ENCODE measurements around the gene AADAC.

The AADAC gene

DNA sequence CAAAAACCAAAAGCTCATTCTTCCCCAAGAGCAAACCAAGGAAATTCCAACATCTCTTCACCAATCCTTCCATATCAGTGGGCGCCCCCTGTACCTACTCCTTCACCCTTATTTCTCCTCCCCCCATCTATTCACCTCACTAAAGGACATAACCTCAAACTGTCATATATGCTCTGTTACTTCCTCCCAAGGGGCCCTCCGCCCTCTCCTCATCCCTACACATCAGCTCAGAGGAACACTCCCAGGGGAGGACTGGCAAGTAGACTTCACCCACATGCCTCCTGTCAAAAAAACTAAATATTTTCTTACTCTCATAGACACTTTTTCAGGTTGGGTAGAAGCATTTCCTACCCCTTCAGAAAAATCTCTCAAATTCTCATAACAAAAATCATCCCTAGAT is 2.4 kb upstream of the AADAC start:
- no peak overlapping the region for H3K4me3 ChIP-seq (replicated peaks; ENCODE audit: low read depth, low read length)
- TF ChIP-seq, protein P1, sequence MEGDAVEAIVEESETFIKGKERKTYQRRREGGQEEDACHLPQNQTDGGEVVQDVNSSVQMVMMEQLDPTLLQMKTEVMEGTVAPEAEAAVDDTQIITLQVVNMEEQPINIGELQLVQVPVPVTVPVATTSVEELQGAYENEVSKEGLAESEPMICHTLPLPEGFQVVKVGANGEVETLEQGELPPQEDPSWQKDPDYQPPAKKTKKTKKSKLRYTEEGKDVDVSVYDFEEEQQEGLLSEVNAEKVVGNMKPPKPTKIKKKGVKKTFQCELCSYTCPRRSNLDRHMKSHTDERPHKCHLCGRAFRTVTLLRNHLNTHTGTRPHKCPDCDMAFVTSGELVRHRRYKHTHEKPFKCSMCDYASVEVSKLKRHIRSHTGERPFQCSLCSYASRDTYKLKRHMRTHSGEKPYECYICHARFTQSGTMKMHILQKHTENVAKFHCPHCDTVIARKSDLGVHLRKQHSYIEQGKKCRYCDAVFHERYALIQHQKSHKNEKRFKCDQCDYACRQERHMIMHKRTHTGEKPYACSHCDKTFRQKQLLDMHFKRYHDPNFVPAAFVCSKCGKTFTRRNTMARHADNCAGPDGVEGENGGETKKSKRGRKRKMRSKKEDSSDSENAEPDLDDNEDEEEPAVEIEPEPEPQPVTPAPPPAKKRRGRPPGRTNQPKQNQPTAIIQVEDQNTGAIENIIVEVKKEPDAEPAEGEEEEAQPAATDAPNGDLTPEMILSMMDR (IDR thresholded peaks at IDR 0.05; ENCODE audit: low read depth, low read length, missing control alignments): no peak
- DNase-seq (ENCODE audit: extremely low read depth, low read depth): no peak

DNA sequence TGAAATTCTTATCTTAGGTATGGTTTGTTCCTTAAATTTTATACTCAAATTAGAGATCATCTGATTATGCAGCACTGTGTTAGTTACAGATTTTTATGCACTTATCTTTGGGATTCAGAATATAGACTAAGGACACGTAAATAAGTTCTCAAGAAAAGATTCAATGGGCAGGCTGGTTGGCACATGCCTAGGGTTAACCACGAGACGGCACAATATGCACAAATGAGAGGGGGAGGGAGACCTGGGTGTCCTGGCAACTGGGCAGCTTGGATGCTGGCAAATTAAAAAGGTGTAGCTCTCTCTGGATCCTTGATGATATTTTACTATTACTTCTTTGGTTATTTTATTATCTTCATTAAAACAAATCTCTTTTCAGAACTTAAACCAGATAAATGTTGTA is 672 bp downstream of the AADAC start:
- TF ChIP-seq, protein P1 (IDR thresholded peaks at IDR 0.05; ENCODE audit: low read depth, low read length, missing control alignments): no peak

DNA sequence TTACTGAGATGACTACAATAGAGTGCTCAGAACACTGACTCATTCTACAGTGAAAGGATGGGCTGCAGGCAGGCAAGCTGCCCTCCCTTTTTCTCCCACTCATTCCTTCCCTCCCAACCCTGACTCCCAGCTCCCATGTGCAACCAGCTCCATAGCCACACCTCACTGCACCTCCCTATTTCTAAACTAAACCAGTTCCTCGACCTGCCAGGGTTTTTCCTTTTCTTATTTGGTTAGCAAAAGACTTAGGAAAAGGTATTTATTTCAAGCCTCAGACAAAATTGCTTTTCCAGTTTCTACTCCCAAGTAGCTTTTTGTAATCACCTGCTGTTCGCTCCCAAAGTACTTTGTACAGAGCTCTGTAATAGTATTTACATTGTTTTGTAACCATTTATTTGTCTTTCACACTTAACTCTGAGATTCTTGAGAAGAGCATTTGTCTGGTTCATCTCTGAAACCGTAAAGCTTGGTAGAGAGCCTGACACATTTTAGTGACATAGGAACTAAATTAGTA is 2.2 kb downstream of the AADAC start:
- no peak for DNase-seq (ENCODE audit: extremely low read depth, low read depth)
- no peak overlapping the region for H3K4me3 ChIP-seq (replicated peaks; ENCODE audit: low read depth, low read length)
- TF ChIP-seq, protein P1 (IDR thresholded peaks at IDR 0.05; ENCODE audit: low read depth, low read length, missing control alignments): no peak

More for the DNA sequence above, 672 bp downstream of the AADAC start:
- no peak overlapping the region for H3K4me3 ChIP-seq (replicated peaks; ENCODE audit: low read depth, low read length)
- DNase-seq (ENCODE audit: extremely low read depth, low read depth): no peak

DNA sequence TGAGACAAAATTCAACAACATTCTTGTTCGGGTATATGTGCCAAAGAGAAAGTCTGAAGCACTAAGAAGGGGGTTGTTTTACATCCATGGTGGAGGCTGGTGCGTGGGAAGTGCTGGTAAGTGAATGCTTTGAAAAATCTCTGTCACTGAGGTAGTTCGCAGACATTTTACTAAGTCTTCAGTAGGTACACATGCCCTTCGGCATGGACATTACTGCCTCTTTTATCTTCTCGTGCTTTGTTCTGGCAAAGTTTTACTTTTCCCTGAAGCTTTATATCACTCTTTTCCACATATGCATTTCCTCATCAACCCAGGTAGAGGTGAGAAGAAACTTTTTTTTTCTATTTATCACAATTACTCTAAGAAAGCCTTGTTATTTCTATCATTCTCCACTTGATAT is 3.6 kb downstream of the AADAC start:
- TF ChIP-seq, protein P1 (IDR thresholded peaks at IDR 0.05; ENCODE audit: low read depth, low read length, missing control alignments): no peak
- DNase-seq (ENCODE audit: extremely low read depth, low read depth): no peak
- no peak overlapping the region for H3K4me3 ChIP-seq (replicated peaks; ENCODE audit: low read depth, low read length)

DNA sequence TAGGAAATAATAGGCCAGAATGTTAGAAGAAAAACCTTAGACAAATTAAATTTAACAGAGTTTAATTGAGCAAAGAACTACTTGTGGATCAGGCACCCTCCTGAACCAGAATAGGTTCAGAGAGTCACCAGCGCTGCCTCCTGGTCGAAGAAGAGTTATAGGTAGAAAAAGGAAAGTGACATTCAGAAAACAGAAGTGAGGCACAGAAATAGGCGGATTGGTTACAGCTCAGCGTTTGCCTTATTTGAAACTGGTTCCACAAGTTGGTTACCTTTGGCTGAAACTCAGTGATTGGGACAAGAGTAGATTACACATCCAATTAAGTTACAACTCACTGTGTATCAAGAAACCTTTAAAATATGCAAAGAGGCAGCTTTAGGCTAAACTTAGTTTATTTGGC is 4.4 kb downstream of the AADAC start:
- TF ChIP-seq, protein P1 (IDR thresholded peaks at IDR 0.05; ENCODE audit: low read depth, low read length, missing control alignments): no peak
- no peak for DNase-seq (ENCODE audit: extremely low read depth, low read depth)
- no peak overlapping the region for H3K4me3 ChIP-seq (replicated peaks; ENCODE audit: low read depth, low read length)

DNA sequence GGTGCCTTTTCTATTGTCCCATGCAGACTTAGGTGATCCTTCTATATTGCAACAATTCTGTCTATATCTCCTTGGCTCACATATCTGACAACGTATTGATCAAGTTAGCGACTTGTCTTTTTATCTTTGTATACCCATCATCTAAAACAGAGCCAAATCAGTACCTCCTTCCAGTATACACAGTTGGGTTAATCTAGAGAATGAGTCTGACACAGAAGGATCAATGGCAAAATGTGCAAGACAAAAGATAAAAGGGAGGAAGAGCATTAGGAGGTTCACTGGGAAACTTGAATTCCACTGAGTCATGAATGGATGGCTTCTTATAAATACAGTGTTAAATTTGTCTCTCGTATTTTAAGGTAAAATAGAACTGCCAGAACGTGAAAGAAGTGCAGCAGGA is 6.0 kb downstream of the AADAC start:
- no peak for DNase-seq (ENCODE audit: extremely low read depth, low read depth)
- TF ChIP-seq, protein P1 (IDR thresholded peaks at IDR 0.05; ENCODE audit: low read depth, low read length, missing control alignments): no peak
- no peak overlapping the region for H3K4me3 ChIP-seq (replicated peaks; ENCODE audit: low read depth, low read length)

DNA sequence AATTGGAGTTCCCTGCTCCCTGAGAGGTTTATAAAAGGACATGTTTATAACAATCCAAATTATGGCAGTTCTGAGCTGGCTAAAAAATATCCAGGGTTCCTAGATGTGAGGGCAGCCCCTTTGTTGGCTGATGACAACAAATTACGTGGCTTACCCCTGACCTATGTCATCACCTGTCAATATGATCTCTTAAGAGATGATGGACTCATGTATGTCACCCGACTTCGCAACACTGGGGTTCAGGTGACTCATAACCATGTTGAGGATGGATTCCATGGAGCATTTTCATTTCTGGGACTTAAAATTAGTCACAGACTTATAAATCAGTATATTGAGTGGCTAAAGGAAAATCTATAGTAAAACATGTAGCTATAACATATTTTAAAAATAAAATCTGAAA is 13.9 kb downstream of the AADAC start:
- DNase-seq (ENCODE audit: extremely low read depth, low read depth): no peak
- TF ChIP-seq, protein P1 (IDR thresholded peaks at IDR 0.05; ENCODE audit: low read depth, low read length, missing control alignments): no peak
- H3K4me3 ChIP-seq (replicated peaks; ENCODE audit: low read depth, low read length): no peak overlapping the region

Measured in HFF-Myc (cell line).